Kidney (tissue), 14 donors: ENCODE measurements around the gene HIPK2. TPM values are rescaled to one million over a fixed set of nuclear protein-coding genes. Genes with fewer than 3 reads are reported as not detected.

ENCODE experiments used
- DNase-seq, 5 donors: peaks; one replicate each; pipeline ENCODE4 v3.0.0-alpha.2; 2013 to 2020
- FAIRE-seq: peaks from 2 replicates; lab custom pipeline; 2012; peaks lifted over from hg19 to GRCh38; lab: Jason Lieb, UNC
- H3K27ac ChIP-seq, 2 donors: one replicate each; pipeline ENCODE4 v1.7.0; 2013; ENCODE audit warnings: low read depth in 2 of 2, low read length in 2 of 2, inconsistent platforms in 1 of 2
- H3K27me3 ChIP-seq: one replicate; pipeline ENCODE4 v1.7.1; 2013; ENCODE audit warnings: low read length, inconsistent platforms; ENCODE audit not compliant: control insufficient read depth, insufficient read depth
- H3K36me3 ChIP-seq, 3 donors: one replicate each; pipeline versions ENCODE4 v1.7.0 to v1.7.1; 2013; ENCODE audit warnings: low read length in 3 of 3, control low read depth in 1 of 3, inconsistent platforms in 1 of 3; ENCODE audit not compliant: insufficient read depth in 3 of 3, control insufficient read depth in 2 of 3
- H3K4me1 ChIP-seq, 3 donors: one replicate each; pipeline versions ENCODE4 v1.7.0 to v1.7.1; 2013; ENCODE audit warnings: low read length in 3 of 3, inconsistent platforms in 1 of 3, low read depth in 1 of 3; ENCODE audit not compliant: control insufficient read depth in 2 of 3, insufficient read depth in 2 of 3
- H3K4me3 ChIP-seq, 3 donors: one replicate each; pipeline versions ENCODE4 v1.7.0 to v1.8.1; 2013; ENCODE audit warnings: low read length in 3 of 3, control low read depth in 1 of 3, inconsistent platforms in 1 of 3
- H3K9ac ChIP-seq, 3 donors: one replicate each; pipeline versions ENCODE4 v1.7.0 to v1.7.1; 2013; ENCODE audit warnings: low read length in 3 of 3, control low read depth in 1 of 3, inconsistent platforms in 1 of 3
- H3K9me3 ChIP-seq, 3 donors: one replicate each; pipeline versions ENCODE4 v1.7.0 to v1.7.1; 2013; ENCODE audit warnings: low read length in 3 of 3, control low read depth in 1 of 3, inconsistent platforms in 1 of 3; ENCODE audit not compliant: control insufficient read depth in 2 of 3, insufficient read depth in 1 of 3
- CTCF ChIP-seq: IDR thresholded peaks from 3 replicates; pipeline ENCODE4 v1.5.1; 2012; ENCODE audit warnings: mild to moderate bottlenecking, moderate library complexity, borderline replicate concordance; ENCODE audit not compliant: insufficient read depth; ENCODE audit errors: extremely low read depth
- intact Hi-C: fragments of 100-400 bp; cut with DNase I; formaldehyde crosslinking; loops from one replicate; pipeline ENCODE4 v1.11.1; 2022
- polyA plus RNA-seq: library from polyadenylated mRNA; stranded (reverse); fragments of 350-450 nt; fragmentation: Illumina TruSeq; extraction: RNeasy Lipid Tissue Mini Kit (QIAGEN cat#74804); gene quantifications from one replicate; pipeline ENCODE4 v1.2.3, GENCODE V29; 2014; ENCODE audit warnings: low read depth, low replicate concordance; ENCODE audit not compliant: insufficient read depth
- total RNA-seq: library from RNA; stranded (reverse); fragmentation: NEBNext Ultra II Directional; extraction: Animal tissue kit (Norgen Biotek cat#: 25700); gene quantifications from one replicate; pipeline ENCODE4 v1.2.1, GENCODE V29; 2021
- donor health status: control.
- donor health status: control.
- donor health status: control.
- donor health status: control.
- donor health status: control.
- donor health status: DM: yes; HTN: yes; CAD: no.
- donor health status: Normal renal cell carcinoma (clear cell type).

Gene HIPK2
- total and polyA plus RNA-seq, 2 donors from 2014 or later, result 9.6 to 153 TPM

DNA sequence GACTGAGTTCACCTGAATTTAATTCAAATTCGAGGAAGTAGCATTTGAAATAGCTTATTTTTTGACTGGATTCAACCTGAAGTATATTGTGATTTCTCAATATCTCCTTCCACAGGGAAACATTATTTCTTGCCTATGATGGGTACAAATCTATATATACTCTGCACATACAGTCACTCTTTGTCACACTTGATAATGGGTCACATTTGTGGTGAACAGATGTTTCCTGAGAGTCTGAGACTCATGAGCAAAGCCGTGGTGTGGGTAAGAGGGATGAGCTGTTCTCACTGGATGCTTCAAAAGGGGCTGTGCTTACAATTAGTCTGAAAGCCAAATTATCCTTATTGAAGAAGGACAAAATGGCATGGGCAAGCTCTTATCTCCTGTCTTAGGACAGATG lies 33.3 kb upstream of the HIPK2 start:
- H3K27ac ChIP-seq, result no peak overlapping the region
- H3K9ac ChIP-seq, result no peak overlapping the region
- H3K36me3 ChIP-seq, result no peaks in the 10 kb centered on the region
- no peak for FAIRE-seq
- no peaks in the 10 kb centered on the region for H3K27me3 ChIP-seq
- peak in 1 of 5 donors; percentile 32 for DNase-seq
- peaks cover 0 to 4% (median 0%) of the 10 kb centered on the region in 3 donors for H3K4me1 ChIP-seq
- H3K9me3 ChIP-seq, result no peaks in the 10 kb centered on the region
- intact Hi-C loops, result no loop called here
- H3K4me3 ChIP-seq, result no peak overlapping the region
- TF ChIP-seq CTCF, result no peak

GRCh38 chr7:139808846-139809442 lies 31.1 kb upstream of the HIPK2 start:
- intact Hi-C loops, result no loop called here
- no peak for TF ChIP-seq CTCF
- no peaks in the 10 kb centered on the region for H3K9me3 ChIP-seq
- no peaks in the 10 kb centered on the region for H3K27me3 ChIP-seq
- no peaks in the 10 kb centered on the region for H3K36me3 ChIP-seq
- DNase-seq (no peak), FAIRE-seq (no peak)
- no peak overlapping the region for H3K9ac ChIP-seq
- no peak overlapping the region for H3K4me3 ChIP-seq
- peaks cover 0 to 4% (median 0%) of the 10 kb centered on the region in 3 donors for H3K4me1 ChIP-seq
- H3K27ac ChIP-seq, result no peak overlapping the region

- no peak overlapping the region for H3K4me3 ChIP-seq
- intact Hi-C loops, result no loop called here
- DNase-seq (no peak), FAIRE-seq (no peak)
- peaks cover 0 to 4% (median 0%) of the 10 kb centered on the region in 3 donors for H3K4me1 ChIP-seq
- no peak overlapping the region for H3K27ac ChIP-seq
- no peaks in the 10 kb centered on the region for H3K36me3 ChIP-seq
- no peaks in the 10 kb centered on the region for H3K27me3 ChIP-seq
- H3K9ac ChIP-seq, result no peak overlapping the region
- no peaks in the 10 kb centered on the region for H3K9me3 ChIP-seq
- TF ChIP-seq CTCF, result no peak
Observed at GRCh38 chr7:139808427-139808826, 30.6 kb upstream of the HIPK2 start.

DNA sequence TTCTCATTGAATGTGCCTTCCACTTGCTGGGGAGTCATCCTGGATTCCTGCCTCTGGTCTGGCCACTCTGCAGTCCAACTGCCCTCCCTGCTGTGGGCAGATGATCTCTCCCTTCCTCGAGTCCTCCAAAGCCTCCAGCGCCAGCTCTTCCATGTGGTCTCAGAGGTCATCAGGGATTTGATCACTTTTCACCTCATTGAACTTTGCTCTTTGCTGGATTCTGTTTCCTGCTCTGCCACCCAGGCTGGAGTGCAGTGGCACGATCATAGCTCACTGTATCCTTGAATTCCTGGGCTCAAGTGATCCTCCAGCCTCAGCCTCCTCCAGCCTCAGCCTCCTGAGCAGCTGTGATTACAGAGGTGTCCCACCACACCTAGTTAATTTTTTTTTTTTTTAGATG lies 29.2 kb upstream of the HIPK2 start:
- FAIRE-seq, result no peak
- Histone ChIP-seq H3K27me3 (no peaks in the 10 kb centered on the region), H3K9ac (no peak overlapping the region), H3K4me1 (peaks cover 0 to 4% (median 0%) of the 10 kb centered on the region in 3 donors), H3K36me3 (no peaks in the 10 kb centered on the region), H3K4me3 (no peak overlapping the region), H3K27ac (no peak overlapping the region), H3K9me3 (no peaks in the 10 kb centered on the region)
- intact Hi-C loops, result no loop called here
- DNase-seq, result no peak
- TF ChIP-seq CTCF, result no peak
